K562 (cell line): Measurements from ENCODE around the gene RNU1-2. TPM values are rescaled to one million over a fixed set of nuclear protein-coding genes. Genes with fewer than 3 reads are reported as not detected.

Experiments
- ATAC-seq: fragments of 200-7000 bp; cut with Tn5 transposase; 3 replicates; pipeline ENCODE4 v1.9.1; 2020; ENCODE audit warnings: moderate library complexity
- BruUV-seq: library from RNA; stranded (reverse); fragments of 400-500 nt; replicated peaks from 2 replicates; lab custom pipeline; 2021; lab: Mats Ljungman, UMichigan
- CTCF ChIA-PET: fragments of 300-600 bp; formaldehyde crosslinking; extraction: SDS; loops from one replicate; lab custom pipeline; 2021; ENCODE audit warnings: low intra/inter-chr PET ratio; lab: Yijun Ruan, JAX
- POLR2A ChIA-PET: fragments of 300-600, 350-650 bp; sonication (Branson Sonifier 250); formaldehyde crosslinking; extraction: SDS; loops from one replicate; lab custom pipeline; 2021; ENCODE audit warnings: antibody characterized with exemption, inconsistent platforms; lab: Yijun Ruan, JAX
- DNase-seq, 4 experiments: peaks; one replicate each; pipeline versions ENCODE4 v3.0.0 to v3.0.0-alpha.2; 2011 to 2018; ENCODE audit warnings: low spot score in 3 of 4, mixed read lengths in 3 of 4; ENCODE audit errors: extremely low read depth in 1 of 4
- FAIRE-seq: peaks from 2 replicates; lab custom pipeline; 2011; peaks lifted over from hg19 to GRCh38; lab: Jason Lieb, UNC
- H2AFZ ChIP-seq: 2 replicates; pipeline ENCODE4 v1.6.0; 2011; ENCODE audit warnings: low read depth, low read length, control low read depth, inconsistent platforms
- H3K27ac ChIP-seq: fragments of 200-600 bp; 3 replicates; pipeline ENCODE4 v1.8.0; 2011; ENCODE audit warnings: low read depth, mild to moderate bottlenecking, control low read depth, inconsistent platforms, low read length, moderate library complexity, mixed read lengths; ENCODE audit errors: extremely low read depth
- H3K27me3 ChIP-seq, 2 experiments: fragments of 300-600 bp in 1 of 2; 2 replicates in 1 of 2; 3 replicates in 1 of 2; pipeline versions ENCODE4 v1.6.0 to v1.8.0; 2011; ENCODE audit warnings: inconsistent platforms in 2 of 2, low read length in 2 of 2, mild to moderate bottlenecking in 1 of 2, mixed read lengths in 1 of 2, moderate library complexity in 1 of 2; ENCODE audit not compliant: control insufficient read depth in 2 of 2, insufficient read depth in 2 of 2
- H3K36me3 ChIP-seq: fragments of 300-600 bp; 3 replicates; pipeline ENCODE4 v1.8.0; 2011; ENCODE audit warnings: mild to moderate bottlenecking, low read length, inconsistent platforms; ENCODE audit not compliant: control insufficient read depth, insufficient read depth
- H3K4me1 ChIP-seq, 2 experiments: fragments of 200-600 bp in 1 of 2; replicated peaks in 1 of 2; 2 replicates in 1 of 2; 3 replicates in 1 of 2; pipeline versions ENCODE4 v1.5.1 to v1.8.0; 2011; ENCODE audit warnings: inconsistent platforms in 2 of 2, low read length in 2 of 2, mild to moderate bottlenecking in 1 of 2, mixed read lengths in 1 of 2, moderate library complexity in 1 of 2; ENCODE audit not compliant: control insufficient read depth in 2 of 2, insufficient read depth in 2 of 2
- H3K4me2 ChIP-seq: 2 replicates; pipeline ENCODE4 v1.6.1; 2011; ENCODE audit warnings: low read length, control low read depth, inconsistent platforms, mixed read lengths; ENCODE audit not compliant: insufficient read depth
- H3K4me3 ChIP-seq: fragments of 200-600 bp; sonication (generic), shearing (Covaris generic); 2 replicates; pipeline ENCODE4 v1.5.1; 2016; ENCODE audit warnings: control low read depth, inconsistent platforms
- H3K79me2 ChIP-seq: fragments of 200-600 bp; 3 replicates; pipeline ENCODE4 v1.8.0; 2011; ENCODE audit warnings: low read length, inconsistent platforms; ENCODE audit not compliant: control insufficient read depth, insufficient read depth
- H3K9ac ChIP-seq, 2 experiments: 2 replicates each; pipeline versions ENCODE4 v1.6.0 to v1.6.1; 2011; ENCODE audit warnings: low read depth in 2 of 2, low read length in 2 of 2, control low read depth in 1 of 2, inconsistent platforms in 1 of 2, mild to moderate bottlenecking in 1 of 2, mixed read lengths in 1 of 2; ENCODE audit not compliant: insufficient read depth in 1 of 2
- H3K9me1 ChIP-seq: one replicate; pipeline ENCODE4 v1.6.0; 2011; ENCODE audit warnings: inconsistent platforms, mild to moderate bottlenecking, low read length, moderate library complexity; ENCODE audit not compliant: control insufficient read depth, insufficient read depth
- H3K9me3 ChIP-seq: replicated peaks from 2 replicates; pipeline ENCODE4 v1.5.1; 2011; ENCODE audit warnings: low read depth, low read length, inconsistent platforms; ENCODE audit not compliant: control insufficient read depth, insufficient read depth
- H4K20me1 ChIP-seq: replicated peaks from 2 replicates; pipeline ENCODE4 v1.6.1; 2011; ENCODE audit warnings: low read length, inconsistent platforms, mixed read lengths; ENCODE audit not compliant: control insufficient read depth, insufficient read depth
- CBFA2T3 ChIP-seq: fragments of 450-650 bp; IDR thresholded peaks from 2 replicates; pipeline ENCODE4 v1.6.1; 2017
- CEBPG ChIP-seq, 3 experiments: fragments of 200-800 bp in 1 of 3; sonication (Bioruptor generic) in 1 of 3; sonication (generic) in 1 of 3; formaldehyde crosslinking in 1 of 3; IDR thresholded peaks in 2 of 3; conservative IDR thresholded peaks in 1 of 3; 2 replicates each; pipeline versions ENCODE4 v1.6.1 to v1.8.0; 2016 to 2022; ENCODE audit warnings: missing compliant biosample characterization in 2 of 3, missing genetic modification characterization in 2 of 3, mild to moderate bottlenecking in 1 of 3, missing genetic modification reagents in 1 of 3
- ELK3 ChIP-seq: fragments of 450-650 bp; formaldehyde crosslinking; IDR thresholded peaks from 2 replicates; pipeline ENCODE4 v1.4.0; 2020; ENCODE audit warnings: mild to moderate bottlenecking
- FOXJ2 ChIP-seq: fragments of 200-800 bp; sonication (Bioruptor generic); IDR thresholded peaks from 2 replicates; pipeline ENCODE4 v1.6.1; 2016; ENCODE audit warnings: missing genetic modification characterization, missing compliant biosample characterization
- HIVEP1 ChIP-seq: fragments of 250-450 bp; sonication (Bioruptor Pico); IDR thresholded peaks from 2 replicates; pipeline ENCODE4 v1.4.0; 2020; ENCODE audit warnings: mild to moderate bottlenecking
- MEIS2 ChIP-seq: fragments of 450-650 bp; IDR thresholded peaks from 2 replicates; pipeline ENCODE4 v1.6.1; 2014; ENCODE audit warnings: mild to moderate bottlenecking; ENCODE audit not compliant: partially characterized antibody
- NEUROD1 ChIP-seq: fragments of 150-350 bp; IDR thresholded peaks from 2 replicates; pipeline ENCODE4 v1.6.1; 2014; ENCODE audit warnings: borderline replicate concordance, low read length, low read depth; ENCODE audit not compliant: partially characterized antibody
- NFRKB ChIP-seq: fragments of 450-650 bp; IDR thresholded peaks from 2 replicates; pipeline ENCODE4 v1.6.1; 2016; ENCODE audit warnings: low read depth
- PHF8 ChIP-seq: fragments of 200-600 bp; sonication (generic); IDR thresholded peaks from 2 replicates; pipeline ENCODE4 v1.6.1; 2012; ENCODE audit warnings: mixed run types, mild to moderate bottlenecking, inconsistent platforms, low read length, moderate library complexity, borderline replicate concordance
- RB1 ChIP-seq: fragments of 450-650 bp; IDR thresholded peaks from 2 replicates; pipeline ENCODE4 v1.6.1; 2017; ENCODE audit warnings: low read depth, mild to moderate bottlenecking
- RCOR1 ChIP-seq, 2 experiments: IDR thresholded peaks; 2 replicates each; pipeline ENCODE4 v1.6.1; 2012; ENCODE audit warnings: low read depth in 2 of 2, low read length in 2 of 2, borderline replicate concordance in 1 of 2, improper control_type of control experiment in 1 of 2
- TAF1 ChIP-seq: IDR thresholded peaks from 2 replicates; pipeline ENCODE4 v1.6.1; 2011; ENCODE audit warnings: mild to moderate bottlenecking, low read length, moderate library complexity; ENCODE audit not compliant: insufficient read depth, control insufficient read depth, severe bottlenecking; ENCODE audit errors: extremely low read depth
- TEAD1 ChIP-seq, 2 experiments: fragments of 450-650 bp in 1 of 2; sonication (generic) in 1 of 2; formaldehyde crosslinking; IDR thresholded peaks; 2 replicates each; pipeline versions ENCODE4 v1.4.0 to v1.8.0; 2020 to 2022; ENCODE audit warnings: mild to moderate bottlenecking in 2 of 2, missing genetic modification reagents in 1 of 2
- ZBED1 ChIP-seq: IDR thresholded peaks from 2 replicates; pipeline ENCODE4 v1.6.1; 2014
- ZFP30 ChIP-seq: fragments of 250-450 bp; sonication (Bioruptor Pico); IDR thresholded peaks from 2 replicates; pipeline ENCODE4 v1.8.0; 2022; ENCODE audit warnings: moderate library complexity, mild to moderate bottlenecking, inconsistent platforms, borderline replicate concordance
- ZNF57 ChIP-seq: fragments of 450-650 bp; formaldehyde crosslinking; IDR thresholded peaks from 2 replicates; pipeline ENCODE4 v1.4.0; 2020; ENCODE audit warnings: mild to moderate bottlenecking, moderate library complexity
- ZNF699 ChIP-seq: fragments of 250-450 bp; sonication (Bioruptor Pico); IDR thresholded peaks from 2 replicates; pipeline ENCODE4 v1.8.0; 2021; ENCODE audit warnings: mild to moderate bottlenecking, moderate library complexity; ENCODE audit not compliant: insufficient replicate concordance
- WGBS: fragments of 100-300 bp; shearing (Covaris generic); methylation state at CpG from one replicate; pipeline ENCODE4 v1.1.6; 2016; ENCODE audit warnings: low coverage, mixed read lengths; ENCODE audit not compliant: insufficient coverage; ENCODE audit errors: missing lambda C conversion rate; 5-methylcytosine and 5-hydroxymethylcytosine counted together
- in situ Hi-C: fragments of 300-500 bp; cut with MboI; formaldehyde crosslinking; loops from 4 replicates; pipeline ENCODE4 v1.15.0; 2018; ENCODE audit warnings: inconsistent platforms, mixed read lengths
- intact Hi-C: fragments of 100-400 bp; cut with micrococcal nuclease; formaldehyde crosslinking; loops from 2 replicates; pipeline ENCODE4 v1.14.2; 2022
- polyA plus RNA-seq, 8 experiments: library from polyadenylated mRNA; depleted of rRNA in 4 of 8; stranded (reverse) in 5 of 8; unstranded in 3 of 8; fragments of >200 nt; fragmentation: Nextera tagmentation in 2 of 8; fragmentation: Illumina TruSeq in 1 of 8; extraction: Ambion mirVana in 2 of 8; extraction: Trizol in 1 of 8; gene quantifications; 2 replicates each; pipeline versions ENCODE4 v1.2.1 to v1.2.3, GENCODE V29; 2011 to 2014; ENCODE audit warnings: inconsistent platforms in 1 of 8, missing spikeins in 1 of 8
- total RNA-seq, 7 experiments: library from RNA; depleted of rRNA in 6 of 7; stranded (reverse); fragments of >200 nt in 6 of 7; fragmentation: Illumina TruSeq in 2 of 7; extraction: Trizol in 2 of 7; gene quantifications; 2 replicates each; pipeline versions ENCODE4 v1.2.1 to v1.2.3, GENCODE V29; 2011 to 2021; ENCODE audit warnings: low replicate concordance in 1 of 7
- TF ChIP-seq, protein P1 (sequence below): sonication (generic); formaldehyde crosslinking; IDR thresholded peaks from 2 replicates; pipeline ENCODE4 v1.8.0; 2022; ENCODE audit warnings: mild to moderate bottlenecking, missing genetic modification reagents

The RNU1-2 gene
- total and polyA plus RNA-seq, 9 of the 15 experiments (the other 6 are each of a cell fraction or from before 2014, with no cell fraction given) = under 0.01 to 32,823 (median 2,538) TPM; not detected in 4

GRCh38 chr1:16904560-16905109, 8.9 kb downstream of the RNU1-2 start:
- Histone ChIP-seq H3K4me1 (peaks cover 13 to 19% of the 10 kb centered on the region in 2 experiments; a peak in 4 of 5 replicates), H3K27ac (peak overlapping the region; percentile 99), H3K4me2 (peak overlapping the region; percentile 75), H3K9me1 (no peaks in the 10 kb centered on the region), H3K9ac (peak overlapping the region; percentile 98), H3K36me3 (no peaks in the 10 kb centered on the region), H3K4me3 (peak overlapping the region; percentile 36), H4K20me1 (no peaks in the 10 kb centered on the region), H3K27me3 (no peaks in the 10 kb centered on the region), H3K9me3 (0 out of 2 replicates have a peak, but pooled peaks cover 7% of the 10 kb centered on the region), H3K79me2 (no peaks in the 10 kb centered on the region), H2AFZ (peak overlapping the region; percentile 98)
- ATAC-seq (peak; percentile 93), FAIRE-seq (peak; percentile 91), DNase-seq (peak; percentile 94 to 99 (median 95))
- CTCF ChIA-PET = no interaction called here
- no TSS peak for BruUV-seq
- POLR2A ChIA-PET = interaction anchor here (0.6 to 4.0 kb wide), 47 partner anchors 9 to 1133 kb away, joined by 3 to 71 read pairs (median 5); partner anchors contain the start of genes CROCC, RNU1-1, RNU1-2 and SDHB
- in situ Hi-C loops = loop anchor here (25.0 kb wide), 1 partner anchor 292 kb away; the partner anchor contains the start of gene NBPF1
- under 1% methylated on average over 27 of the region's 27 CpGs for WGBS
- intact Hi-C loops = loop anchor here (1.0 kb wide), 2 partner anchors 8 to 283 kb away; no protein-coding TSS in a partner anchor
- TF ChIP-seq RB1 (peak; percentile 10; the same call in 1 of the 2 replicates), TAF1 (peak; percentile 87), ZNF57 (peak; percentile 67; the same call in 1 of the 2 replicates), ELK3 (CRISPR knock-in tag) (peak; percentile 51; the same call in 1 of the 2 replicates), FOXJ2 (tag) (no peak), PHF8 (peak; percentile 66; the same call in 1 of the 2 replicates), NEUROD1 (peak; percentile 9), CEBPG (CRISPR knock-in tag; IDR thresholded peaks at IDR 0.05) (no peak), CEBPG (tag; conservative IDR thresholded peaks at IDR 0.05 in 1 of 2, IDR thresholded peaks at IDR 0.05 in 1 of 2) (peak in 1 of 2 experiments; percentile 58; a peak in 2 of 4 replicates), NFRKB (peak; percentile 52; the same call in 1 of the 2 replicates), ZNF699 (CRISPR knock-in tag) (no peak), HIVEP1 (CRISPR knock-in tag) (no peak; the same call in 1 of the 2 replicates), ZBED1 (no peak), ZFP30 (no peak), TEAD1 (CRISPR knock-in tag; IDR thresholded peaks at IDR 0.05) (peak in 1 of 2 experiments; percentile 5; a peak in 1 of 4 replicates), CBFA2T3 (no peak), MEIS2 (peak; percentile 48), RCOR1 (IDR thresholded peaks at IDR 0.05; ENCODE audit: borderline replicate concordance in 1 of 2, low read depth in 2 of 2, low read length in 2 of 2) (peak in 1 of 2 experiments; percentile 14; a peak in 1 of 4 replicates)
- TF ChIP-seq, protein P1, sequence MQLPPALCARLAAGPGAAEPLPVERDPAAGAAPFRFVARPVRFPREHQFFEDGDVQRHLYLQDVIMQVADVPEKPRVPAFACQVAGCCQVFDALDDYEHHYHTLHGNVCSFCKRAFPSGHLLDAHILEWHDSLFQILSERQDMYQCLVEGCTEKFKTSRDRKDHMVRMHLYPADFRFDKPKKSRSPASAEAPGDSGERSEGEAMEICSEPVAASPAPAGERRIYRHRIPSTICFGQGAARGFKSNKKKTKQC = peak; percentile 86; the same call in 1 of the 2 replicates
